ENCODE results near the gene NECAB3.

The NECAB3 gene

DNA sequence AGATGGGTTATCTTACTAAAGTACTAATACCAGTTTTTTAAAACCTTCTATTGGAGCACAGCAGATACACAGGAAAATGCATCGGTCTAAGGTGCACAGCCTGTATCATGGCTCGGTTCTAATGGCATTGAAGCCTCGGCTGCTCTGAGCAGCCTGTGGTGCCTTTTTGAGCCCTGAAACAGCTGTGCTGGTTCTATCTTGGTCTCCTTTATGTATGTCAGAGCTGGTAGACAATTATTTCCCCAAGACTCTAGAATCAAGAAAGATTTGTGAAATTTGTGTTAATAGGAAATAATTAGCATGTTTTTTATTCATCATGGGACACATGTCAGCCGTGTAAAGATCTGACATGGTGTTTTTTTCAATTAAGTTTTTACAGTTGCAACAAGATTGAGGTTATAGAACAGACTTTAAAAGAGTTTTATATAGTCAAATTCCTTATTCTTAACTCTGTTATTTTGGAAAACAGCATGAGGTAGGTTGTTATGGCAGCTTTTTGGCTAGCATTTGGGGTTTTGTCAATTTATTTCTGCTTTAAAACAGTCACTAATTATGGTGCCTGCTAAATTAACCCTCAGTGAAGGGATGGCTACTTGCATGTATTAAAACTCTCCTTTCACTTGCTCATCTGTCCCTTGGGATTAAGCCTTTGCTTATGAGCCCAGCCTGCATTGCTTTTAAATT, 52.4 kb downstream of the NECAB3 start:
- no peak for DNase-seq (ENCODE audit: low read depth)

DNA sequence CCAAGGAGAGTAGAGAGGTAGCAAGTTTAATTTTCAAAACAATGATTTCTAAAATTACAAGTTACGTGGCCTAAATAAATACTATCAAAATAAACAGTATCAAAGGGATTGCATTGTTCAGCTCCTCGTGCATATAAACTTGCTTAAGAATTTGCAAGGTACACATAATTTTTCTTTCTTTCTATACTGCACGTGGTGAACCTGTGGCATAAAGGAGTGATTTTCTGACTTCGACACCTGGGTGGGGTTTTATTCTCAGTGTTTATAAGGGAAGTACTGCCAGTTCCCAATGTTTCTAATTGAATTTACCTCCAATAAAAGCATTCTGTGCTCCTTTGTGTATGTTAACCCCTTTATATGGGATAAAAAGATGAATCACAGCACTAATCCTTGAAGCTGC, 62.2 kb downstream of the NECAB3 start:
- DNase-seq (ENCODE audit: low read depth) = no peak

DNA sequence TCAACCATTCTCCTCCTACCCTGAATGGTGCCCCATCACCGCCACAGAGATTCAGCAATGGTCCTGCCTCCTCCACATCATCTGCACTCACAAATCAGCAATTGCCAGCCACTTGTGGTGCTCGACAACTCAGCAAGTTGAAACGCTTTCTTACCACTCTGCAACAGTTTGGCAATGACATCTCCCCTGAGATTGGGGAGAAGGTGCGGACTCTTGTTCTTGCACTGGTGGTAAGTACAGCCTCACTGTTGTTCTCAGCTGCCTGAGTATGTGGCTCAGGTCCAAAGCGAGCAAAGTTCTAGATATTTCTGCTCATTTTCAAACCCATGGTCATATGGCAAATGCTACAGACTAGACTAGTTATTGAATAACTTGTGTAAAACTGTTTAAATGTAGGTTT, 63.1 kb downstream of the NECAB3 start:
- no peak for DNase-seq (ENCODE audit: low read depth)

DNA sequence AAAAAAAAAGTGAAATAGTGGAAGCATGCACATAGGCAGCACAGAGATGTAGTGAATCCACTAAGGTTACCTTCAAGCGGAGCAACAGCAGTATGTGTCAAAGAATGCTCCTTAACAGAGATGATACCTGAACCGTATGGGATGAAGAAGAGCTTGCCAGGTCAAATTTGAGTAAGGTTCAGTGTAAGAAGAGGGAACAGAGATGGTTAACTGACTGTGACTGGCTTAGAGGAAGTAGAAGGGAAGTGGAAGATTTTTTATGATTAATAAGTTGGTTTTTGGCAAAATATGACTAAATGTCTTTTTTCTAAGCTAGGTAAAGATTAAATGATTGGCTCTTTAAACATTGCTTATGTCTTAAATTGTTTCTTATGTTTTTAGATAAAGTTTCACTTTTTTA, 64.7 kb downstream of the NECAB3 start:
- no peak for DNase-seq (ENCODE audit: low read depth)
